Placental pericyte (primary cell): ENCODE results near the gene NUP205. TPM values are rescaled to one million over a fixed set of nuclear protein-coding genes. Genes with fewer than 3 reads are reported as not detected.

Experiments
- small RNA-seq: library from RNA; depleted of rRNA; stranded (forward); fragments of <200 nt; gene quantifications from one replicate; pipeline ENCODE3, GENCODE V24; 2012; ENCODE audit warnings: low replicate concordance
- total RNA-seq: library from RNA; depleted of rRNA; stranded (reverse); fragments of >200 nt; gene quantifications from 2 replicates; pipeline ENCODE4 v1.2.3, GENCODE V29; 2012

Gene NUP205
- 23.9 and 111 TPM in 2 replicates for total RNA-seq

GRCh38 chr7:135557455-135558336 lies at the start of gene NUP205:
TSS of gene NUP205 (plus strand) at chr7:135557917. CDS start at chr7:135557945, 28 bp downstream.

GRCh38 chr7:135509839-135510591 lies 47.7 kb upstream of the NUP205 start, which contains the start of gene CNOT4:
TSS of gene CNOT4 (minus strand) at chr7:135510102. CDS start at chr7:135438331, 71,771 bp downstream.

DNA sequence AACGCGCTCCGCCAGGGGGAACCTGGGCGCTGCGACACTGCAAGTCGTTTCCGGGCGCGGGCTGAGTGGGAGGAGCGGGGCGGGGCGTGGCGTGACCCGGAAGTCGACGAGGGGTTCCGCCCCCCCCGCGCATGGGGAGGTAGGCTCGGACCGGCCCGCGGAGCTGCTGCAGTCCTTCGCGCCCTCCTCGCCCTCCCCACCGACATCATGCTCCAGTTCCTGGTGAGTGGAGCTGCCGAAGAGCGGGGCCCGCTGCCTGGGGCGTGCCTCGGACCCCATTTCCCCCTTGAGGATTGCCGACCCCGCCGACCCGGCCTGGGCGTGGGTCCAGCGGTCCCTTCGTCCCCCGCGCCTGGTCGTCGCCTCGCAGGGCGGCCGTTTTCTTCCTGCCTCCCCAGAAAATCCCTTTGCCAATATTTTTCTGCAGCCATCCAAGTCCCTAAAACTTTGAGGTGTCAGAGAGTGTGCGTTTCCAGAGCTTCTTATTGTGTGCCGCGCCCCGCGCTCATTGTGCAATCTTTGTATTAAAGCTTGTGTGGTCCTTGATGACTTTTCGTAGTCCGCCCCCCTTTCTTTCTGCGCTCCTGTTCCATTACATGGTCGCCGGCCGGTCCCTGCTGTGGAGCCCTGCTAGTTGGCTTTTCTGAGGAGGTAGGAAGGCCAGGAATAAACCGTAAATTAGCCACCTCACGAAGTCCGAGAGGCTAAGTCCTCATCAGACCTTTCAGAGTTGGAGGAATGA lies 104.8 kb downstream of the NUP205 start, which contains the start of gene STMP1:
Gene STMP1, plus strand, starts transcription at position 142 of the 742 bp plus-strand sequence.

Small RNAs within 50 kb of the gene (small RNA-seq; reads per million reads assigned to genes)
- not detected for gene RNU6-1154P

Other genes with a start within 250 kb of the NUP205 start
- 7.9 and 14.6 TPM in 2 replicates for gene CNOT4, start 47.8 kb upstream of the NUP205 start, total RNA-seq
- 11.2 and 20.8 TPM in 2 replicates for gene STMP1, start 104.6 kb downstream of the NUP205 start, total RNA-seq
- 0.14 TPM in 1 of 2 replicates, not detected in the other for gene SLC13A4, start 170.3 kb downstream of the NUP205 start, total RNA-seq
- gene FAM180A, start 190.9 kb downstream of the NUP205 start, total RNA-seq: 0.22 and 15.6 TPM in 2 replicates